GM18909 (cell line): ENCODE measurements around the gene GRIN2B.

Experiments
- ATAC-seq: cut with Tn5 transposase; IDR thresholded peaks from one replicate; pipeline ENCODE4 v1.9.1; 2021; ENCODE audit warnings: mild to moderate bottlenecking; ENCODE audit not compliant: unreplicated experiment, poor library complexity

The GRIN2B gene

DNA sequence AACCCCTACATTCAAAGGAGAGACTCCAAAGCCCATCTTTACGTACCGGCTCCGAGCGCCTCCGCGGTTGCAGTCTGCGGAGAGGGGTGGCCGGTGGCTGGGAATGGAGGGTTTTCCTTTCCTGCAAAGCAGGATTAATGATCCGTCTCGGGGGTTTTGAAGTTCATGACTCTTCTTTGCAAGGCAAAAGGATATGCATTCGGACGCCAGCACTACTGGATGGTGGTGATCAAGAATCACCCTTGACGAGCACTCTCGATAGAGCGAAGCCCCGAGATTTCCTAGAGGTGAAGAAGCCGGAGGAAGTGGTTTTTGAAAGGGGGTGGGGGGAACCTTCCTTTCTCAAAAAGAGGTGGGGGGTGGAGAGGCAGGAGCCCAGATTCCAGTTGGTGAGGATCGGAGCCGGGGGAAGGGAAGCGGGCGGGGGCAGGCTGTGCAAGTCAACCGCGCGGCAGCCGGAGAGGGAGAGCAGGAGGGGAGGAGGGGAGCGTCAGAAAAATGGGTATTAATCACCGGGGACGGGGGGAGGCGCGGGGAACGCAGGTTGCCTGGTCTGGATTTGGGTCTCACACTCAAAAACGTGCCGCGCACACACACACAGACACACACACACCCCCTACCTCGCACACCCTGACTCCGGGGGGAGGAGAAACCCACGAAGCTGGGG is at the start of gene GRIN2B:
TSS of gene GRIN2B (minus strand) at position 307 of the 667 bp plus-strand sequence. CDS start 115,394 bp downstream, outside the sequence.
- no peak for ATAC-seq

DNA sequence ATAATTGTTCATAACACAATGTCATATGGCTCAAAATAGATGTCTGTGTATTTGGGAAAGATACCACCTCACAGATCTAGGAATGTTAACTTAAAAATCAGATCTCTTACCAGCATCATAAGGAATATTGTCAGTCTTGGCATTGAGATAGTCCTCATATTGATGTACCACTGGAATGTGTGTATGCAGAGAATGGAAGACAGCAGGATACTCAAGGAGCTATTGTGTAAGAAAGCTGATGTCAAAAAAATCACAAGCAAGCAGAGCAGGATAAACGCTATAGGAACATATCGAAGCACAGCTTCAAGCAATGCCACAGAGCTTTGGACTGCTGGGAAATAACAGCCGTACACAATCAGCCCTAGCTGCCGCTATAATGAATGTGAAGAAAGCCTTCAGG is 45.1 kb upstream of the GRIN2B start:
- no peak for ATAC-seq

DNA sequence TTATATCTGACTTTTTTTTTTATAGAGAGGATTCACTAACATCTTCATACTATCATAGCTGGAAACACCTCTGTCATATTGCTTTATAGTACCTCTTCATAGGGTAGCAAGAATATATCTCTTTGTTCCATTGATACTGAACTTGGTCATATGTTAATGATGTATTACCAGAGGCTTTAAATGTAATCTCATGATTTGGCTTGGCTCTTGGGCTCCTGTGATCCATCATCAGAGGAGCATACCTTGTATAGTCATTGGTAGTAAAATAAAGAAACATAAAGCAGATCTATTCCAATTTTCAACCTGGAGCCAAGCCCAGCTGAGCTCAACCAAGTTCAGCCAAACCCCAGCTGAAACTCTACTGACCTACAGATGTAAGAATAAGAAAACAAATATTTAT is 43.2 kb upstream of the GRIN2B start:
- ATAC-seq, result no peak

DNA sequence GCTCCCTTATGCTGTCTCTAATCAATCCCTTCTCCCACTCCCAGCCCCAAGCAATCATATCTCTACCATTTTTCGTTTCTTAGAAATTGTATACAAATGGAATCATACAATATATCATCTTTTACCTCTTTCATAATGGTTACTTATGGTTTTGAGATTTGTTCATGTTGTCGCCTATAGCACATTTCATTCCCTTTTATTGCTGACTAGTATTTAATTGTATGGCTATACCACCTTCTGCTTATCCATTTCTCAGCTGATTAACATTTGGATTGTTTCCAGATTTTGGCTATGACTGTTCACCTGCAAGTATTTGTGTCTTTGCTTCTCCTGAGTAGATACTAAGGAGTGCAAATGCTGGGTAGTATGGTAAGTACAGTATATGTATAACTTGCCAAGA is 36.7 kb upstream of the GRIN2B start:
- ATAC-seq, result no peak

DNA sequence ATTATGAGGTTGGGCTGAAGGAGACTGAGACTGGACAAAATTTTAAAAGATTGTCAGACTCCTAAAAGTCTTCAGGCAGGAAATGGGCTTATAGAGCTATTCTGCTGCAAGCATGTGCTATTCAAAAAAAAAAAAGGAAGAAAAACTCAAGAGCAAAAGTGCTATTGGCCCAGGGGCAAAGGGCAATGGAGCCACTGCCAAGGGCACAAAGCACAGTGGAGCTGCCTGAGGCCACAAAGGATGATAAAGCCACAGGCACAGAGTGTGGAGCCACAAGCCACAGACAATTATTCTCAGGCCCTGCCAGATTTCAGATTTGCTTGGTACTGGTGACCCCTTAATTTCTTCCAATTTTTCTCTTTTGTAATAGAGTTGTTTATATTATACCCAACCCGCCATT is 29.6 kb upstream of the GRIN2B start:
- no peak for ATAC-seq

DNA sequence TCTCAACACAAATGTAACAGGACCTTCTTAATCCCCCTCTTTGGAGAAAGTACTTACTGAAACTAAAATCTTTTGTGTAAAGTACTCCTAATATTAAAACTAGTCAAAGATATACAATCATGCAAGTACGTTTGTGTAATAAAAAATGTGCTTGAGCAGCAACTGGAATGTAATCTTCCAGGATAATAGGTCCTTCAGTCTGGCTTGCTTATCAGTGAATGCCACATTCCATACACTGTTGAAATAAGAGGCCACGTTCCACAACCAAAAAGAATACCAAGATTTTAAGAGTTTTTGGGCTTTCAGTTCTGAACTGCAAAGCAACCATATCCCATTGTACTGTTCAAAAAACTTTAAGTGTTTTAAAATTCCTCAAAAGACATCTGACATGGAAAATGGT is 26.2 kb upstream of the GRIN2B start:
- ATAC-seq, result no peak

DNA sequence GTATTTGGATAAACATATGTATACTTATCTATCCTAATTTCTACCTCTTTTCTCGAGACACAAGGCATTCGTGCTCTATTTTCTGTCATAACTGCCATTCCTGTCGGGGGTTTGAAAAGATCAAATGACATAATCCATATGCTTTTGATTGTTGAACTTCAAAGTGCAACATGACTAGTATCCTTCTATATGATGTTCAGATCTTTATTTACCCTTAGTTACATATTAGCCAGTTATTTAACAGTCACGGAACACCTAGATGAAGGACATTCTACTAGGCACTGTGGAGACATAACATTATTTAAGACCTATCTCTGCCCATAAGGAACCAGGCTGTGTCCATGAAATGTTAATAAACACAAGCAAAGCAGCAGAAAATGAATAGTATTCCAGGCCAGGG is 11.2 kb upstream of the GRIN2B start:
- no peak for ATAC-seq

DNA sequence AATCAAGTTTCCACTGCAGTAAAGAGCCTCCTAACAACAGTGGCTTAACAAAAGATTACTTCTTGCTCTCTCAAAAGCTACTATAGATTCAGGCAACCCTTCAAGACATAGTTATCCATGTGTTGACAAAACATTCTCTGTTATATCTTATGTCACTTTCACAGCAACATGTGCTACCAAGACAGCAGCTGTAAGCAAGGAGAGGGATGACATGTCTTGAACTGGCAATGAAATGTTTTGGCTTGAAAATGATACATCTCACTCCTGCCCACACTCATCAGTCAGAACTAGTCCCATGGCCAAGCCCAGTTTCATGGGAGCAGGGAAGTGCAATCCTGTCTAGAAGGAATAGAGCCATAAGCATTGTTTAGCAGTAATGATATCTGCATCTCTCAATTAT is 10.7 kb upstream of the GRIN2B start:
- ATAC-seq, result no peak

DNA sequence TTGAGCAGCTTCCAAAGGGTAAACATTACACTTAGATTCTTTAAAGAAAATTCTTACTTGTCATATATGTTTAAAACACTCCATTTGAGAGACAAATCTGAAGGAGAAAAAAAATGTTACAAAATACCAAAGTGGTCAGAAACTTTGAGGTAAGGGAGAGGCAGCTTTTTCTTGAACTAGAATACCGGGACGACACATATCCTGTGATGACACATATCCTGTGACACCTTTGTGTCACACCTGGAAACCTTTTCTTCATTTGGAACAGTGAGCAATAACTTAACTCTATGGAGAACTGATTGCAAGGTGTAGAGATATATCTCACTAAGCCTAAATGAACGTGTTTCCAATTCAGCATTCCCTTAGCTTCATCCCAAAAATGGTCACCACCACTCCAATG is 4.6 kb upstream of the GRIN2B start:
- no peak for ATAC-seq

DNA sequence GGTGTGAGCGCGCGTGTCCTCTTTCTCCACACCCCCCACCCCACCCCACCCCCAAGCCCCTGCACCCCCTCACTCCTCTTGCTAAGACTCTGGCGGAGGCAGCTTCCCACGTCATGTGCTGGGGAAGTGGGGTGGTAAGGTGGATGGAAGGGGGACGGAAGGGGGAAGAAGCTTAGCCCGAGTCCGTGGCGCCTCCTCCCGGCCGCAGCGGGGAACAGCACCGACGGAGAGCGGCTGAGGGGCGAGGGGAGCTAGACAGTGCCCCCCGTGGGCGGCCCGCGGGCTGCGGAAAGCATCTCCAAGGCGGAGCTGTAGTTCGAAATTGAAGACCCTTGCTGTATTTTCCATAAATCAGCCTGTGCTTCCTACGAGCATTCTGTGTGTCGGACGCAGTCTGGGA is 588 bp upstream of the GRIN2B start:
- ATAC-seq, result no peak

DNA sequence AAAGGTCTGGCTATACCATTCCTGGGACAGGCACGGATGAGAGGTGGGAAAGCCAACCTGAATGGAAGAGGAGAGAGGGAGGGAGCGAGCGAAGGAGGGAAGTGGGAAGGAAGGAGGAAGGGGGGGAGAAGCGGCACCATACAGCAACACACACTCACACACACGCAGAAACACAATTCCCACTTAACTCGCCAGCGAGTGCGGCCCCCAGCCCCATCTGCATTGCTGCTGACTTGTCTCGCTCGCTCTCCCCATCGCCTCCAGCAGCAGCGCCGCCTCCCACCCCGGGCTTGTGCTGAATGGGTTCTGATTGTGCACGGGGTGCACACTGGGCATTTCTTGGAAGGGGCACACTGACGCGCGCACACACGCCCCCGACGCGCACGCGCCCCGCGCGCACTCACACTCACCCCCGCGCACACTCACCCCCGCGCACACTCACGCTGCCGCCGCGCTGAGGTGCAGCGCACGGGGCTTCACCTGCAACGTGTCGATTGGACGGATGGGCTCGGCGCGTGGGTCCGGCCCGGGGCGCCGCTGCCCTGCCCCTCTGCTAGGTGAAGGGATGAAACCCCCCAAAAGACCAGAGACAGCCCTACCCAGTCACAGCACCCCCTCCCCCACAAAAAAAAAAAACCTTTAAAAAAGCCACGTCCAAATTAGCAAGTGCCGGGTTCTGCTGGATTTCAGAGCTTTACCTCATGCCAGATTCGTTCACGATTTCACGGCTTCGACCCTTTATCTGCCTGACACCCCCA is 685 bp downstream of the GRIN2B start:
- ATAC-seq, result no peak

DNA sequence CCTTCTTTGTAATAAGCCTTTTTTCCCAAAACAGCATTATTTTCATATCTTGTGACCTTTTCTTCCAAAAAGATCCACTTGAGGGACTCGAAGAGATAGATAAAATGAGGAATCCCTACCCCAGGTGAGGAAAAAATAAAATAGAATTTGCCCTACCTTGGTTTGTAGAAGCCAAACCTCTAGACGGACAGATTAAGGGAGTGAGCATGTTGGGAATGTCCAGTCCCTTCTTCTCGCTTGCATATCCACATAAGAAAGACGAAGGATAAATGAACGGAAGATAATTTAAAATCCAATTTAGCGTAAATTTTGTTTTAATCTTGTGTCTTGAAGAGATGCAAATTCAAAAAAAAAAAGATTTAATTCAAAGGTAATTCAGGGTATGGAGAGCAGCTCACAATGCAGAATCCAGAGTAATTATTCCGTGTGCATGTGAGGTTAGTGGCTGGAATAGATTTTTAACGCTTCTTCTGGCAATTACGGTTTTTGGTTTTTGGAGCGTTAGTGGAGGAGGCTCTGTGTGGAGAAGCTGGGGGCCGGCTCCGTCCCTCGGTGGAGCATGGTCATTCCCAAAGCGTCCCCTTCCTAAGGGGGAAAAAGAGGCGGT is 1.5 kb downstream of the GRIN2B start:
- no peak for ATAC-seq

DNA sequence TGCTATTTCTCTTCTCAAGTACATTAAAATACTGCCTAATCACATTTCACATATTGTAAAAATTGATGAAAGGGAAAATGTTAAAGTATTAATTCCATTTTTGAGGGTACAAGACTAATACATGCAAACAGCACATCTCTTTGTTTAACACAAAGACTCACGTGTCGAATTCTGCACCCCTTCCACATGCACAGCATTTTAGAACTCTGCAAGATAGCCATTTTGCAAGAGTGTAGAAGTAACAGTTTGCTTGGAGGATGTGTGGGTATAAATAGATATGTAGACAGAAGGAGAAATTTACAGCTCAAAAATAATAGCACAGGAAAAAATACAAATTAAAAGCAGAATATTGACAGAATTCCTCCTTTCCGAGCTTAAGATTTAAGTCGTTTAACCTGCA is 2.5 kb downstream of the GRIN2B start:
- ATAC-seq, result no peak

DNA sequence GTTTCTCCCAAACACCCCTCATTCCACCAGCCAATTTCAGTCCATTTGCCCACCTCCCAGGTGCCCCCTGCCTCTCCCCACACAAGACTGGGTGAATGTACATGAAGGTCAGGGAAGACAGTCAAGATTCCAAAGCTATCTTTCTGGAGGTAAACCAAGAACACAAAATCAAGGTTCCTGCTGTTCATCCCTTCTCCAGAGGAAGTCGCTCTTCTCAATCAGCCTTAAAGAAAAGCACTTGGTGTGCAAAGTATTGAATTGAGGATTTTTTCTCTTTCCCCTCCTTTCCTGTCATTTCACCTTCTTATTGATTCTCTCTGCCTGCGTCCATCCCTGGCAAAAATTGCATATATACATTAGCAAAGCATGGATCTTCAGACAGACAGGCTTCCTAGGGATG is 4.5 kb downstream of the GRIN2B start:
- no peak for ATAC-seq

DNA sequence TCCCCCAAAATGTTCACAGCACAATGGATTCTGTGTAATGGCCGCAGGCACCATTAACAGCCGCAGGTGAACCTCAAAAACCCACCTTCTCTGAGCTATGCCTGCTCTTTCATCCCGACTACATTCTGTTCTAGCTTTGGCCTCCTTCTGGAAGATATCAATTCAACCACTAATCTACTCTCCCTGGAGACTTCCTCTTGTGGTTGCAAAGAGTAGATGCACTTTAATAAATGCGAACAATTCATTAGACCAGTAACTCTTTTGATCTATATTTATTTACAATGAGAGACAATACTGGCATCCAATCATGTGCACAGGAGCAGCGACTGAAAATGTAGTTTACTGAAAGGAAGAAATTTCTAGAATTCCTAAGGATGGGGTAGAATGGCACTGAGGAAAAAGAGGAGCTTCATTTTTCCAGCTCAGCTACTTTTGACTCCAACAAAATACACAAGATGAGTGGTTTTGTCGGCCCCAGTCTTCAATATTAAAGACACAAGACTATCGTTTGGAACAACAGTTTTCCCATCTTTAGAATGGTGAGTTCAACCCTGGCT is 5.3 kb downstream of the GRIN2B start:
- ATAC-seq, result no peak

DNA sequence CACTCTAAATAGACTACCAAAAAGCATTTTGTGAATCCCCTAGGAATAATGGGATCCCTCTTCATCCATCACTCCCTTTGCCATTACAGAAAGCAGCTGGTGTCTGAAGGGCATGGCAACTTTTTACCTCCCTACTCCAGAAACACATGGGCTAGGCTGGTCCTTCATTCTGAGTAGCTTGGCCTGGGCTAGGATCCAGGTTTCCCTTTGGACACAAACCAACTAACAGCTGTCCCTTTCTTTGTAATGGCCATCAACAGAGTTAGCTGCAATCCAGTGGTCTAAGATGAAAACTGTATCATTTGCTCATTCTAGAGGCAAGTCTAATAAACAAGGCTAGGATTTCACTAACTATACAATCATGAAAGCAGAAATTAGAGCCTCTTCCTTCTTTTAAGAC is 7.4 kb downstream of the GRIN2B start:
- ATAC-seq, result no peak

DNA sequence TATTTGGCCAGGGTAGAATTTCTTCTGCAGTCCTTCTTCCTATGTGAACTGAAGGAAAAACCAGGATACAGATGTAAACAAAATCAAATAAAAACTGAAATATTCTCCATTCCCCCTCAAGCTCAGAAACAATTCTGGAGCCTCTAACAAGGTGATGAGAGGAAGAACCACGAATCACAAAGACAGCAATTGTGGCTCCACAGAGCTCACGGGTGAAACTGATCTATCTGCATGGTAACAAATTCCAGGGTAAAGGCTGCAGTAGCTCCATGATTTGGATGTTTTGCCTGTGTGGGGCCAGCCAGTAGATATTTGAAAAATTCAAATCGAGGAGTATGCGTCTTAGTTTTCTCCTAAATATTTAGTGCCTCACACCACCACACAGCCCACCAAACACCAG is 10.6 kb downstream of the GRIN2B start:
- ATAC-seq, result no peak

DNA sequence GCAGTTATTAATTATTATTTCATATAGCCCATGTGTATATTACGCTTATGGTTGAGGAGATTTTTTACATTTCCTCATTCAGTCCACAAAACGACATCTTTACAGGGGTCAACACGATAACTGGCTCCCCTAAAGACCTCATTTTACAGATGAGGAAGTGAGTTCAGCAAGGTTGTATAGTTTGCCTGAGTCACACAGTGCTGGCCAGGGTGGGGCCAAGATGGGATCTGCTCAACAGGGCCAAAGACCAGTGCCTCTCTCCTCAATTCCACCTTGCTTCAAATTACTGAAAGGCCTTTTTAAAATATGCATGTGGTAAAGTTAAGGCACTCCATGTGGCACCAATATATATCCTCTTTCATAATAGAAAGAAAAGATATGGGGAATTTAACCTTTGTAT is 13.1 kb downstream of the GRIN2B start:
- ATAC-seq, result no peak

DNA sequence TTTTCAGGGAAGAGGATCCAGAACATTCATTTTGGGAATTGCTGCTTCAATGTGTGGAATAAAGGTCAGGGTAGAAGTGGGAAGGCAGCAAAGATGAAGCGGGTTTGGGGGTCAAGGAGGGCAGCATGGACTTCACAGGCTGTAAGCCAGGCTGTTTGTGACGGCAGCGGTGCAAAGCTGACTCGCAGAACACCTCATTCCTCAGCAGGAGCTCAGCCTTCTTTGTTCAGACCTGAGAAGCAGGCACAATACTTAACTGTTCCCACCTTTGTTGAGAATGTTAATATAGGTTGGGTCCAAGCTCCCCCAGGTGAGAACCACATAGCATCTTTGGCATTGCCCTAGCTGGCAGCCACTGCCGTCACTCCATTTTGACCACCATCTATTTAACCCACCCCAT is 16.7 kb downstream of the GRIN2B start:
- ATAC-seq, result no peak

DNA sequence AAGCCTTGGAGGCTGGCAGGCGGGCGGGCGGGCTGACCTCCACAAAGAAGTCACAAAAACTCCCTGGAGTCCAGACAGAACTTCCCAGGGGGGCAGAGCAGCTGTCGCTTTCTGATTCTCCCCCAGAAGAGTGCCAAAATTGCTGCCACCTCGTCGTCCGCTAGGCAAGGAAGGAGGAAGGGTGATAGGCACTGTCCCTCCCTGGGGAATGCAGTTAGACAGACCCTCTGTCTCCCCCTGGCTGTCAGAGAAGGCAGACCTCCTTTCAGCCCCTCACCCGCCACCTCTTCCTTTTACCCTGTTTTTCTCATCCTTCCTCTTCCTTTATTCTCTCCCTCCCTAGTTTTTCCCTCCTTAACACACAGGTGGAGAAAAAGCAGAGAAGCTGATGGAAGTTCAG is 18.7 kb downstream of the GRIN2B start:
- no peak for ATAC-seq

DNA sequence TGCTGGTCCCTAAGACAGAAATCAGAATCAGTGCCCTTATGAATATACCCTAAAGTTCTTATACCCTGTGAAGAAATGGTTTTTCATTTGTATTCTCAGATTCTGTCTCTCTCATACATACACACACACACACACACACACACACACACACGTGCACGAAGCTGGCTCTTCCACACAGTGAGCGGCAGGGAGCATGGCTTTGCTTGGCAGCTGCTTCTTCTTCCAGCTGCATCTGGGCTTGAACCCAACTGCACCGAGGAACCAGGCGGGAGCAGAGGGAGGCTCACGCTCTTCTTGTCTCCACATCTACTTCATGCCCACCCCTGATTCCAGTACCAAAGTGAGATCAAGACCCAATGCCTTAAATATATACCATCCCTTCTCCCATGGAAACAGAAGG is 19.4 kb downstream of the GRIN2B start:
- ATAC-seq, result no peak
